HG02943 (cell line): ENCODE measurements around the gene CUL5.
A peak's percentile ranks its signal among the peaks of the same experiment; 100 is the strongest.
"Not testable (repeated sequence)": the region's sequence is repeated elsewhere in the genome, so short reads cannot be mapped to it uniquely, and the experiment has no call there.

ENCODE experiments used
- ATAC-seq: cut with Tn5 transposase; IDR thresholded peaks from one replicate; pipeline ENCODE4 v1.9.1; 2021; ENCODE audit warnings: mild to moderate bottlenecking, low read depth, moderate library complexity; ENCODE audit not compliant: unreplicated experiment

The CUL5 gene

GRCh38 chr11:108019870-108020540 is 11.3 kb downstream of the CUL5 start:
- no peak for ATAC-seq

GRCh38 chr11:108025387-108026080 is 16.8 kb downstream of the CUL5 start:
- ATAC-seq: peak; percentile 89

GRCh38 chr11:108027057-108027456 is 18.4 kb downstream of the CUL5 start:
- no peak for ATAC-seq

GRCh38 chr11:108028822-108029441 is 20.2 kb downstream of the CUL5 start:
- ATAC-seq: not testable (repeated sequence)

GRCh38 chr11:108031604-108032003 is 22.9 kb downstream of the CUL5 start:
- ATAC-seq: not testable (repeated sequence)

GRCh38 chr11:108032800-108033199 is 24.1 kb downstream of the CUL5 start:
- no peak for ATAC-seq

- ATAC-seq: no peak
These were observed 25.3 kb downstream of the CUL5 start for GRCh38 chr11:108034034-108034433.

- no peak for ATAC-seq
These were observed 26.3 kb downstream of the CUL5 start for GRCh38 chr11:108034952-108035351.

GRCh38 chr11:108035690-108036089 is 27.0 kb downstream of the CUL5 start:
- no peak for ATAC-seq

GRCh38 chr11:108037211-108037610 is 28.5 kb downstream of the CUL5 start:
- ATAC-seq: no peak

- no peak for ATAC-seq
These were observed 28.9 kb downstream of the CUL5 start for GRCh38 chr11:108037636-108038035.

GRCh38 chr11:108048269-108048668 is 39.6 kb downstream of the CUL5 start:
- no peak for ATAC-seq

- ATAC-seq: no peak
These were observed 53.6 kb downstream of the CUL5 start for GRCh38 chr11:108062336-108062735.

- ATAC-seq: no peak
These were observed 54.7 kb downstream of the CUL5 start for GRCh38 chr11:108063410-108063809.

GRCh38 chr11:108069947-108070346 is 61.2 kb downstream of the CUL5 start:
- no peak for ATAC-seq

- no peak for ATAC-seq
These were observed 76.1 kb downstream of the CUL5 start for GRCh38 chr11:108084811-108085210.

- ATAC-seq: no peak
These were observed 77.0 kb downstream of the CUL5 start for GRCh38 chr11:108085672-108086071.

GRCh38 chr11:108092134-108092533 is 83.4 kb downstream of the CUL5 start:
- no peak for ATAC-seq

GRCh38 chr11:108093128-108093904 is 84.6 kb downstream of the CUL5 start:
- no peak for ATAC-seq

GRCh38 chr11:108097179-108097578 is 88.5 kb downstream of the CUL5 start:
- ATAC-seq: no peak
